Measurements from ENCODE around the gene MRPL39.

Gene MRPL39

DNA sequence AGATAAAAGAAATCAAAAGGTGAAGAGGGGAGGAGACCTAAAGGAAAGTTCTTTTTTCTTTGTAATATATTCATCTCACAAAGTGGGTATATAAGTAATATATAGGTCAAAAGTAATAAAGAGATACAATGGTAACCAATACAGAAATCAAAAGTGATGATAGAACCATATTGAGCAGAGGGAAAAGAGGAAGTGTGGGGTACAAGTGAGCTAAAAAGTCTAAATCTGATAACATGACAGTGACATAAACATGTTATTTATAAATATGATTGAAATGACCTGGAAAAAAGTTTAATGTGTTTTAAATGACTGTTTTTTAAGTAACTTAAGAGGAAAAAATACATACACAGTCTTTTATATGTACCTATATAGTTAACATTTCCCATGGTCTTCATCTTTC is 70.5 kb downstream of the MRPL39 start:
- Histone ChIP-seq H3K4me3 (ENCODE audit: insufficient read length, low read depth) (no peak overlapping the region), H3K27me3 (ENCODE audit: insufficient read depth, insufficient read length) (no peaks in the 10 kb centered on the region), H3K4me1 (ENCODE audit: insufficient read depth, insufficient read length) (no peaks in the 10 kb centered on the region), H3K9ac (ENCODE audit: insufficient read length, low read depth) (no peak overlapping the region), H3K9me3 (ENCODE audit: insufficient read depth, low read length) (peaks cover 19% of the 10 kb centered on the region; the same call in 1 of the 2 replicates), H3K36me3 (ENCODE audit: insufficient read depth, insufficient read length, low read length) (peaks cover 11% of the 10 kb centered on the region)
- no peak for DNase-seq (ENCODE audit: low read depth, low spot score)
- TF ChIP-seq YY1 (IDR thresholded peaks at IDR 0.05; ENCODE audit: insufficient read depth, insufficient read length) = no peak
- TF ChIP-seq ZNF274 (IDR thresholded peaks at IDR 0.05; ENCODE audit: low read depth, low read length) = no peak
- TF ChIP-seq SUZ12 (IDR thresholded peaks at IDR 0.05; ENCODE audit: extremely low read depth, insufficient read depth, insufficient read length) = no peak

- peaks cover 19% of the 10 kb centered on the region; the same call in 1 of the 2 replicates for H3K9me3 ChIP-seq (ENCODE audit: insufficient read depth, low read length)
- H3K4me1 ChIP-seq (ENCODE audit: insufficient read depth, insufficient read length) = no peaks in the 10 kb centered on the region
- H3K27me3 ChIP-seq (ENCODE audit: insufficient read depth, insufficient read length) = no peaks in the 10 kb centered on the region
- DNase-seq (ENCODE audit: low read depth, low spot score) = no peak
- H3K4me3 ChIP-seq (ENCODE audit: insufficient read length, low read depth) = no peak overlapping the region
- H3K36me3 ChIP-seq (ENCODE audit: insufficient read depth, insufficient read length, low read length) = peaks cover 11% of the 10 kb centered on the region
- TF ChIP-seq YY1 (IDR thresholded peaks at IDR 0.05; ENCODE audit: insufficient read depth, insufficient read length) (no peak), ZNF274 (IDR thresholded peaks at IDR 0.05; ENCODE audit: low read depth, low read length) (no peak), SUZ12 (IDR thresholded peaks at IDR 0.05; ENCODE audit: extremely low read depth, insufficient read depth, insufficient read length) (no peak)
- no peak overlapping the region for H3K9ac ChIP-seq (ENCODE audit: insufficient read length, low read depth)
Measured at GRCh38 chr21:25535849-25536248, 71.4 kb downstream of the MRPL39 start.
